BE2C (cell line): ENCODE data around the gene PKD2L2.
"Not testable (repeated sequence)": the region's sequence is repeated elsewhere in the genome, so short reads cannot be mapped to it uniquely, and the experiment has no call there.

Experiments
- DNase-seq: peaks from one replicate; pipeline ENCODE4 v3.0.0-alpha.2; 2020
- H3K27me3 ChIP-seq: fragments of 250-450 bp; sonication (Bioruptor Pico); 2 replicates; pipeline ENCODE4 v1.5.1; 2020; ENCODE audit warnings: mild to moderate bottlenecking
- H3K36me3 ChIP-seq: fragments of 250-450 bp; sonication (Bioruptor Pico); 2 replicates; pipeline ENCODE4 v1.5.1; 2020; ENCODE audit warnings: mild to moderate bottlenecking
- H3K4me1 ChIP-seq: fragments of 250-450 bp; sonication (Bioruptor Pico); 2 replicates; pipeline ENCODE4 v1.5.1; 2020
- H3K4me3 ChIP-seq: 2 replicates; pipeline ENCODE4 v1.5.1; 2011; ENCODE audit warnings: low read depth, low read length
- H3K9me3 ChIP-seq: fragments of 250-450 bp; sonication (Bioruptor Pico); 2 replicates; pipeline ENCODE4 v1.5.1; 2020
- TF ChIP-seq, protein P1 (sequence below): IDR thresholded peaks from 2 replicates; pipeline ENCODE4 v1.5.1; 2012; ENCODE audit warnings: mild to moderate bottlenecking, low read depth, low read length

Gene PKD2L2

DNA sequence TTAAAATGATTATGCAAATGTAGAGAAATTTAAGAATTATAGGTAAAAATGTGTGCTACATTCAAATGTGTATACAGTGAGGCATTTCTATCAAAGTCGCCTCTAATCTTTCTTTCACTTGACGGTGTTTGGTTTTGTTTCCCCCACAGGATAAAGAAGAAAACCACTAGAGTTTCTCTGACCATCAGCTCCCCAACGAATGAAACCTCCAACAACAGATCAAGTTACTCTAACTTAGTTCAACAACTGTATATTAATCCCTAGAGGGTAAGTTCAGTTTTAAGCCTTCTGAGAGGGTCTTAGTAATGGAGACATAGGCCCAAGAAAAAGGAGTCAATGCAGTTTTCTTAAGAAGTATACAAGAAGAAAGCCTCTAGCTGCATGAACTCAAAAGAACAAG lies 33.1 kb upstream of the PKD2L2 start:
- H3K27me3 ChIP-seq: no peaks in the 10 kb centered on the region
- TF ChIP-seq, protein P1, sequence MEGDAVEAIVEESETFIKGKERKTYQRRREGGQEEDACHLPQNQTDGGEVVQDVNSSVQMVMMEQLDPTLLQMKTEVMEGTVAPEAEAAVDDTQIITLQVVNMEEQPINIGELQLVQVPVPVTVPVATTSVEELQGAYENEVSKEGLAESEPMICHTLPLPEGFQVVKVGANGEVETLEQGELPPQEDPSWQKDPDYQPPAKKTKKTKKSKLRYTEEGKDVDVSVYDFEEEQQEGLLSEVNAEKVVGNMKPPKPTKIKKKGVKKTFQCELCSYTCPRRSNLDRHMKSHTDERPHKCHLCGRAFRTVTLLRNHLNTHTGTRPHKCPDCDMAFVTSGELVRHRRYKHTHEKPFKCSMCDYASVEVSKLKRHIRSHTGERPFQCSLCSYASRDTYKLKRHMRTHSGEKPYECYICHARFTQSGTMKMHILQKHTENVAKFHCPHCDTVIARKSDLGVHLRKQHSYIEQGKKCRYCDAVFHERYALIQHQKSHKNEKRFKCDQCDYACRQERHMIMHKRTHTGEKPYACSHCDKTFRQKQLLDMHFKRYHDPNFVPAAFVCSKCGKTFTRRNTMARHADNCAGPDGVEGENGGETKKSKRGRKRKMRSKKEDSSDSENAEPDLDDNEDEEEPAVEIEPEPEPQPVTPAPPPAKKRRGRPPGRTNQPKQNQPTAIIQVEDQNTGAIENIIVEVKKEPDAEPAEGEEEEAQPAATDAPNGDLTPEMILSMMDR: no peak
- H3K36me3 ChIP-seq: no peaks in the 10 kb centered on the region
- H3K4me3 ChIP-seq: no peak overlapping the region
- no peaks in the 10 kb centered on the region for H3K4me1 ChIP-seq
- DNase-seq: no peak
- no peaks in the 10 kb centered on the region for H3K9me3 ChIP-seq

GRCh38 chr5:137856916-137857862 lies 32.1 kb upstream of the PKD2L2 start:
- Histone ChIP-seq H3K4me1 (no peaks in the 10 kb centered on the region), H3K36me3 (no peaks in the 10 kb centered on the region), H3K9me3 (no peaks in the 10 kb centered on the region), H3K4me3 (no peak overlapping the region), H3K27me3 (no peaks in the 10 kb centered on the region)
- TF ChIP-seq, protein P1: no peak
- no peak for DNase-seq

DNA sequence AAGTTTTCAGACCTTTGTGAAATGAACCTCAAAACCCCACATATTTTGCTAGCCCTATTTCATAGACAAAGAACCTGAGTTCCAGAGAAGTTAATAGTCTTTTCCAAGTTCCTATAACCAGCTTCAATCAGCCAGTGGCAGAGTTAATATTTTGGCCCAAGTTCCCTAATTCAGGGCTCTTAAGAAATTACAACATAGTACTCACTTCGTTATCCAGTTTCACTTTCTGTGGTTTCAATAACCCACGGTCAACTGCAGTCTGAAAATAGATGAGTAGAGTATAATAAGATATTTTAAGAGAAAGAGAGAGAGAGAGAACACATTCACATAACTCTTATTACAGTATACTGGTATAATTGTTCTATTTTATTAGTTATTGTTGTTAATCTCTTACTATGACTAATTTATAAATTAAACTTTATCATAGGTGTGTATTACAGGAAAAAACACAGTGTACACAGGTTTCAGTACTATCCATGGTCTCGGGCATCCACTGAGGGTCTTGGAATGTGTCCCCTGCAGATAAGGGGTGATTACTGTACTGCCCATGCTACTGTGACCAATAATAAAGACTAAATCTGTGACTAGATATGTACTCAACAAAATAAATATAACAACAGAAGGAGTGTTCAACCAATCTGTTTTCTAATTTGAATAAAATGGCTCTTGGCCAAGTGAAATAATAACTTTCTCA lies 30.9 kb upstream of the PKD2L2 start:
- no peaks in the 10 kb centered on the region for H3K4me1 ChIP-seq
- H3K9me3 ChIP-seq: no peaks in the 10 kb centered on the region
- H3K4me3 ChIP-seq: no peak overlapping the region
- H3K36me3 ChIP-seq: no peaks in the 10 kb centered on the region
- DNase-seq: no peak
- no peaks in the 10 kb centered on the region for H3K27me3 ChIP-seq
- TF ChIP-seq, protein P1: no peak

GRCh38 chr5:137858954-137859353 lies 30.3 kb upstream of the PKD2L2 start:
- Histone ChIP-seq H3K27me3 (no peaks in the 10 kb centered on the region), H3K4me3 (no peak overlapping the region), H3K9me3 (no peaks in the 10 kb centered on the region), H3K36me3 (no peaks in the 10 kb centered on the region), H3K4me1 (no peaks in the 10 kb centered on the region)
- TF ChIP-seq, protein P1: no peak
- no peak for DNase-seq

GRCh38 chr5:137862251-137862650 lies 27.0 kb upstream of the PKD2L2 start:
- Histone ChIP-seq H3K27me3 (no peaks in the 10 kb centered on the region), H3K4me3 (no peak overlapping the region), H3K9me3 (no peaks in the 10 kb centered on the region), H3K4me1 (no peaks in the 10 kb centered on the region), H3K36me3 (no peaks in the 10 kb centered on the region)
- no peak for DNase-seq
- TF ChIP-seq, protein P1: no peak

DNA sequence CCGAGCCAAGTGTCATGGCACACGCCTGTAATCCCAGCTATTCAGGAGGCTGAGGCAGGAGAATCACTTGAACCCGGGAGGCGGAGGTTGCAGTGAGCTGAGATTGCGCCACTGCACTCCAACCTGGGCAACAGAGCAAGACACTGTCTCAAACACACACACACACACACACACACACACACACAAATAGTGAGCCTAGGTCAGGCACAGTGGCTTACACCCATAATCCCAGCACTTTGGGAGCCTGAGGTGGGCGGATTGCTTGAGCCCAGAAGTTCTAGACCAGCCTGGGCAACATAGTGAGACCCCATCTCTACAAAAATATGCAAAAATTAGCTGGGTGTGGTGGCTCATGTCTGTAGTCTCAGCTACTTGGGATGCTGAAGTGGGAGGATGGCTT lies 25.6 kb upstream of the PKD2L2 start:
- H3K4me1 ChIP-seq, H3K4me3 ChIP-seq, DNase-seq, H3K36me3 ChIP-seq, H3K9me3 ChIP-seq, H3K27me3 ChIP-seq: not testable (repeated sequence)
